Measurements from ENCODE around the gene RMRP.

RMRP gene

DNA sequence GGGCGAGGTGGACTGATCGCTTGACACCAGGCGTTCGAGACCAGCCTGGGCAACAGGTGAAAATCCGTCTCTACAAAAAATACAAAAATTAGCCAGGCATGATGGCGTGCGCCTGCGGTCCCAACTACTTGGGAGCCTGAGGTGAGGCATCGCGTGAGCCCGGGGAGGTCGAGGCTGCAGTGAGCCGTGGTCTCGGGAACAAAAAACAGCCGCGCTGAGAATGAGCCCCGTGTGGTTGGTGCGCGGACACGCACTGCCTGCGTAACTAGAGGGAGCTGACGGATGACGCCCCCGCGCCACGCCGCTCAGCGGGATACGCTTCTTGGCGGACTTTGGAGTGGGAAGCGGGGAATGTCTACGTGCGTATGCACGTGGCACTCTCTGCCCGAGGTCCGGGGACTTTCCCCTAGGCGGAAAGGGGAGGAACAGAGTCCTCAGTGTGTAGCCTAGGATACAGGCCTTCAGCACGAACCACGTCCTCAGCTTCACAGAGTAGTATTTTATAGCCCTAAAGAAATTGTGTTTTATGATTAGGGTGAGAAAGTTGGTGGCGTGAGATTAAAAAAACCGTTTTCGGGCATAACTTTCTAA, at the start of gene RMRP:
Gene RMRP (minus strand): TSS at position 474 of the 591 bp plus-strand sequence.
- peak; percentile 98 for DNase-seq (ENCODE audit: low read depth)

DNA sequence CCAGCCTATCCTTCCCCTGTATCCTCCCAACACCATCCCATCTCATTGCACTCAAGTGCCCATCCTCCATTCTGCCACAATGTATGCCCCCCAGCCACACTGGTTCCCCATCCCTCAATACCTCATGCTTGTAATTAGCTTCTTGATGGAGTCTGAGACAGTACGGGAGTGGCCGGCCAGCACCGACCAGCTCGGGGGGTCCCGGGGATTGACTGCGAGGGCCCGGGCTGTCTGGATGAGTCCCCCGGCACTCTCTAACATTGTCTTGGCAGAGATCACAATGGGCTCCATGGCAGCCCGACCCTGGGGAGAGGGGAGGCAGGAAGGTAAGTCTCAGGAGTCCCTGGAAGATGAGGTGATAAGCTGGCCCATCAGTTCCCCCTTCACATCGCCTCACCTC, 49.1 kb upstream of the RMRP start:
- DNase-seq (ENCODE audit: low read depth) = no peak

DNA sequence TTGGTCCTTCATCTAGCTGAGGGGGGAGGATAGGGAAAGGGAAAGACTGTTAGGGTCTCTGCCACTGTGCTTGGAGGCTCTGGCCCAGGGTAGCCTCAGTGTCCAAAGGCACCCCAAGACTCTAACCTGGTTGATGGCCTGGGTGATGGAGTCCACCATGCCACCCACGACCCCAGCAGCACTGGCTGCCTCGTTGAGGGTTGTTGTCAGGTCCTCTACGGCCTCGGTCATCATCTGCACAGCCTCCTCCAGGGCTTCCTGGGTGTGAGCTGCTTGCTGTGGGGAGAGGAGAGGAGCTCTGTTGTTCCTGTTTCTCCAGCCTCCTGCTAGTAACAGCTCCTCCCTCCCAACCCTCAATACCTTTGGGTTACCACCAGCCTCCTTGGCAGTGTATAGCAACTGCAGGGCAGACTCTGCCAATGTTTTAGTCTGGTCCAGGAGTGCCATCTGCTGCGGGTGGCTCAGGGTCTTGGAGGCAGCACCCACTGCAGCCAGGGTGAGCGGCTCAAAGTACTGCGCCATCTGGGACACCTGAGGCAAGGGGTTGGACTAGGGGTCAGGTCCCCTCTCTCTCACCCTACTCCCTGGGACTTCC, 48.1 kb upstream of the RMRP start:
- DNase-seq (ENCODE audit: low read depth) = no peak

DNA sequence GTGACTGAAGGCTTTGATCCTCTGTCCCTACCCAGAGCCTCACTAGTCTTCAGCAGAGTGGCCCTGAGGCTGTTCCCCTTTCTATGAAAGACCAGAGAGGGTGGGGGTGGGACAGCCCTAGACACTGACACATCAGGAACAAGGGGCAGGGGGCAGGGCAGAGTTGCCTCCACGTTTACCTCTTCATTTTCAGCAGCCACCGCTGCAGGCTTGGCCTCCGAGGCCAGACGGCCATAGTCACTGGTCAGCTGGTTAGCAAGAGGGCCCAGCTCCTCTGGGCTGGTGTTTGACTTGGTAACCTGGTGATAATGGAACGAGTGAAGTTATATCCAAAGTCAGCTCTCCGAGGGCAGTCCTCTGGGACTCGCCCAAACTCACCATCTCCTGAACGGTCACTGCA, 47.6 kb upstream of the RMRP start:
- no peak for DNase-seq (ENCODE audit: low read depth)

DNA sequence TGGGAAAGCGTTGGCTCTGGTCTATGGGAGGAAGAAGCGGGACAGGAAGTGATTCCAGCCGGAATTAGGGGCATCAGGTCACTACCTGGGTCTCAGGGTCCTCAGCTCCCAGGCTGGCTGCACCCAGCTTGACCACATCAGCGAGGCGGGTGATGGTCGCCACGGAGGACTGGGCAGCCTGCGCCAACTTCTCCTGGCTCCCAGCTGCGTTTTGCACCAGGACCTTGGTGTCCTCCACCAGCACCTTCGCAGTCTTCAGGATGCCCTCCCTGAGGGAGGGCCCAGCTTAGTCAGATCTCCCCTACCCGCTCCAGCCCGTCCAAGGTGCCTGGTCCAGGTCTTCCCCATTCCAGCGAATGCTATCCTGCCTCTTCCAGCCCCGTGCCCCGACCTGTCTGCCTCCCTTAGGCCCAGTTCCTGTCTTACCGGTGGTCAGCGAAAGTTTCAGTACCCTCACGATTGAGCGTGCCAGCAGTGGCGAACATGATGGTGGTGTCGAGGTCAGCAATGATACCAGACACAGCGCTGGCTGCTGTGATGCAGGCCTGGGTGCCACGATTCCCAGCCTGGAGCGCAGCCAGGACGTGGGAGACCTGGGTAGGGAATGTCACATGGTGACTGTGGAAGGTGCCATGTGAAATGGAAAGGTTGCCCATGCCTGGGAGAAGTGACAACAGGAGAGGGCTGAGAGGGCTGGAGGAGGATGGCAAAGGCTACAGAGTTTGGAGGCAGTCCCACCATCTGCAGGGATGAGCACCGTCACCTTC, 46.3 kb upstream of the RMRP start:
- DNase-seq (ENCODE audit: low read depth) = no peak

GRCh38 chr9:35702696-35703095, 44.9 kb upstream of the RMRP start:
- DNase-seq (ENCODE audit: low read depth) = no peak

GRCh38 chr9:35700942-35701341, 43.1 kb upstream of the RMRP start:
- no peak for DNase-seq (ENCODE audit: low read depth)

DNA sequence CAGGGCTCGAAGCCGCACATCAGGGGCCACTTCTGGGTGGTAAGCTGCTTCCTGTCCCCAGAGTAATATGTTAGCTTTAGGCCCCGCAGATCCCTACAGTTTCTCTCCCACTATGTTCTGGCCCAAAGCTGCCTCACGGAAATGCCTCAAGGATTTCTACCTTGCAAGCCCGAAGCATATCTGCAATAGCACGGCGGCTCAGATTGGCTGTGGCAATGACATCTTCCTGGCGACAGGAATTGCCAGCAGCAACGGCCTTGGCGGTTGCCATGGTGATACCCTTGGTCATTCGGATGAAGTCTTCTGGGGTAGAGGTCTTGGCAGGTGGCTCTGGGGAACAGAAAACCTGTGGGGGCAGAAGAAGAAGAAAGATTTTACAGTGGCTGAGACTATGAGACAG, 42.2 kb upstream of the RMRP start:
- no peak for DNase-seq (ENCODE audit: low read depth)

DNA sequence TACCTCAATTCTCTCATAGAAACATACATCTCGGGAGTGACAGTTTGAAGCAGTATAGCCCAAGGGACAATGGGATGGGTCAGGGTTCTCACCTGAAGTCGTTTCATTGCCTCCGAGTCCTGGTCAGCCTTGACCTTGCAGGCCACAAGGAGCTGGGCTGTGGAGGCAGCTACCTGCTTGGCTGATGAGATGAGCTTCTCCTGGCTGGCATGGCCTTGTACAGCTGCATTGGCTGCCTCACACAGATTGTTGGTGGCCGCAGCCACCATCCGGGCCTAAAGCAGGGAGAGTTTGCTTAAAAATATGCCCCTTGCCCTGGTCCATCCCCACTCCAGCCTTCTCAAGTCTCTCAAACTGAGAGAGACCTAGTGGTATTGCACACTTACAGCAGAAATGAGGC, 40.4 kb upstream of the RMRP start:
- DNase-seq (ENCODE audit: low read depth) = no peak

- no peak for DNase-seq (ENCODE audit: low read depth)
Measured at GRCh38 chr9:35697486-35697885, 39.7 kb upstream of the RMRP start.

DNA sequence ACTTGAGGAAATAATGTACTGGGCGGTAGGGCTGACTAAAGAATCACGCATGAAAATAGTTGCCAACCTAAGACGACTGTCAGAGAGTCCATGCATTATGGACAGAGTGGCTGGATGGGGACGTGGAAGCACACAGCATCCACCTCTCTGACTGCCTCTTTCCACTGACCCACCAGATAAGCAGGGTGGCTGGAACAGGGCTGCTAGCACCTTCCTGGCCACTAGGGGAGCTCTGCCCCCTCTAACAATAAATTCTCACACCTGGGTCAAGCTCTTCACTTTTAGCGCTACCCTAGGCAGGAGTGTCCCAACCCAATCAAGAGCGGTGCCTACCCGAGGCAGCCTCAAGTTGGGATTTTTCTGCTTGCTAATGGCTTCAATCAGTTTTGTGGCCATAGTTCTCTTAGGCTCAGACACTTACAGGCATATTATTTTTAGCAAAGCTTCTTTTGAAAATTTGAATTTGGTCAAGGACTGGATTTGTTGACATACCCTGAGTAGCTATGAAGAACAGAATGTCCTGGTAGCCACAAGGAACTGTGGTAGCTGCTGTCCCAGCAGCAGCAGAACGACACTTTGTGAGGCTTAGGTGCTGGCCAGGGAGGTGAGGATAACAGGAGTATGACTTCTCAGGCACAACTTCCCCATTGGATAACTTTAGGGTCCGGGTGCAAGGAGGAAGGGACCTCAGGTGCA, 38.8 kb upstream of the RMRP start:
- DNase-seq (ENCODE audit: low read depth) = no peak

DNA sequence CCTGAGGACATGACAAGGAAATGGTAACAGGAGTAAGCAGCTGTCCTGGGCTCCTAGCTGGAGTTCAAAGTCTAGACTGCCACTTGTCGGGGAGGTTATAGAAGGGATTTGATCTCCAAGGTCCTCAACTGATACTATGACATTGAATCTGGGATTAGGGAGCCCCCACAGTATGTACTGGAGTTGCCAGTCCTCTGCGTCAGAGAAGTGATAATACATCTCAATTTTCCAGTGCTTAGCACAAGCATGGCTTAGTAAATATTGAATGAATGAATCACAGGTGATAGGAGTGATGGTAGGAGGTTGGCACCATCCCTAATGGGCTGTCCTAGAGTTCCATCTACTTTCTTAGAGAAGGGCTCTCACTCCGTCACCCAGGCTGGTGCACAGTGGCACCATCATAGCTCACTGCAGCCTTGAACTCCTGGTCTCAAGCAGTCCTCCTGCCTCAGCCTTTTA, 38.2 kb upstream of the RMRP start:
- no peak for DNase-seq (ENCODE audit: low read depth)

- DNase-seq (ENCODE audit: low read depth) = no peak
Measured at GRCh38 chr9:35691757-35692301, 34.0 kb upstream of the RMRP start.

DNA sequence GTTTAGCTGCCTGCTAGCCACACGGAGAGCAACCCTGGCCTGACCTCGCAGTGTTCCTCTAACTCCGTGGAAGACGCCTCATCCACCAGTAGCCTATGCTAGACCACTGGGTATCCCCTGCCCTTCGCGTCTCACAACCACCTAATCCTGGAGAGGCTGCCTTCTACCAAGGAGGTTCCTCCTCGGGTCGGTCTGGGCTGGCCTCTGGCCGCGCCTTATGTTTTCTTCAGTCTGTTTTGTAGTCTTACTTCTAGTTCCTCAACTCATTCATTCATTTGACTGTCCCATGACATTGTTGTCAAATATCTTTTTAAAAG, 33.5 kb upstream of the RMRP start:
- DNase-seq (ENCODE audit: low read depth) = no peak

- DNase-seq (ENCODE audit: low read depth) = no peak
Measured at GRCh38 chr9:35690614-35691333, 33.0 kb upstream of the RMRP start.

GRCh38 chr9:35690294-35690613, 32.4 kb upstream of the RMRP start:
- DNase-seq (ENCODE audit: low read depth) = no peak

- no peak for DNase-seq (ENCODE audit: low read depth)
Measured at GRCh38 chr9:35689542-35690293, 31.9 kb upstream of the RMRP start, which contains the start of gene TPM2. Gene TPM2 (minus strand): TSS chr9:35689925. CDS start chr9:35689817, 108 bp downstream.

GRCh38 chr9:35688558-35689541, 31.0 kb upstream of the RMRP start:
- DNase-seq (ENCODE audit: low read depth) = no peak

- DNase-seq (ENCODE audit: low read depth) = no peak
Measured at GRCh38 chr9:35687972-35688557, 30.2 kb upstream of the RMRP start.

DNA sequence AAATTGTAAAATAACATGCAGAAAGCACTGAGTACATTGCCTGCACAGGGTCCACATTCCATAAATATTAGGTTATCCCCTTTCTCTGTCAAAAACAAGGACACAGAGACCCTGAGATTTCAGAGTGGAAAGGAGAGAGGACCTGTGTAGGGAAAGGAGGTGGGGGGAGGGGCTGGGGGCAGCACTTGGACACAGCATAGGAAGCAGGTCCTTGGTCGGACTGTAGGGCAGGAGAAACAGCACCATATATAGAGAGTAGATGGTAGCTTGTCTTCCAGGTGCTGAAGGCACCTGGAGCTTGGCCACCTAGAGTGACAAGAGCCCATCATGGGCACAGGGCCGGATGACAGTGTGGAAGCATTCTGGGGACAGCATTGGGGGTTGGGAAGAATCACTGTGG, 29.5 kb upstream of the RMRP start:
- no peak for DNase-seq (ENCODE audit: low read depth)
